Activated B cell treated with CpG ODN at 0.5 μM for 24 hours (primary cell): ENCODE results near the gene SMCO2. TPM values are rescaled to one million over a fixed set of nuclear protein-coding genes. Genes with fewer than 3 reads are reported as not detected.

ENCODE experiments used
- ATAC-seq: fragments of 200-7000 bp; cut with Tn5 transposase; one replicate; pipeline ENCODE4 v1.10.0; 2021; ENCODE audit warnings: low read depth, mild to moderate bottlenecking, moderate library complexity
- CTCF ChIA-PET: fragments of 350-600 bp; sonication (Branson Sonifier 250); formaldehyde crosslinking; loops from one replicate; lab custom pipeline; 2021; ENCODE audit warnings: antibody characterized with exemption; lab: Charles Lee
- POLR2A ChIA-PET: fragments of 350-600 bp; sonication (Branson Sonifier 250); formaldehyde crosslinking; loops from one replicate; lab custom pipeline; 2021; ENCODE audit warnings: antibody characterized with exemption; lab: Charles Lee
- DNase-seq: peaks from one replicate; pipeline ENCODE4 v3.0.0; 2022
- H3K27ac Mint-ChIP-seq: one replicate; pipeline ENCODE4 v1.8.0; 2020; ENCODE audit warnings: mixed read lengths
- H3K27me3 Mint-ChIP-seq: one replicate; pipeline ENCODE4 v1.8.0; 2021; ENCODE audit warnings: mixed read lengths
- H3K36me3 Mint-ChIP-seq: one replicate; pipeline ENCODE4 v1.8.0; 2021; ENCODE audit warnings: low read depth, mixed read lengths
- H3K4me1 Mint-ChIP-seq: one replicate; pipeline ENCODE4 v1.8.0; 2021; ENCODE audit warnings: mixed read lengths
- H3K4me3 Mint-ChIP-seq: one replicate; pipeline ENCODE4 v1.8.0; 2020; ENCODE audit warnings: mild to moderate bottlenecking, mixed read lengths
- H3K9me3 Mint-ChIP-seq: one replicate; pipeline ENCODE4 v1.8.0; 2020; ENCODE audit warnings: mixed read lengths
- intact Hi-C: fragments of 100-400 bp; cut with micrococcal nuclease; formaldehyde crosslinking; loops from one replicate; pipeline ENCODE4 v1.15.1; 2024
- total RNA-seq: library from RNA; stranded (reverse); gene quantifications from 2 replicates; pipeline ENCODE4 v1.2.3, GENCODE V29; 2022
- TF ChIP-seq, protein P1 (sequence below): fragments of 200-600 bp; IDR thresholded peaks from one replicate; pipeline ENCODE4 v1.8.0; 2022; ENCODE audit warnings: antibody characterized with exemption, mild to moderate bottlenecking

Gene SMCO2
- total RNA-seq, 1 donor from 2014 or later: not detected

DNA sequence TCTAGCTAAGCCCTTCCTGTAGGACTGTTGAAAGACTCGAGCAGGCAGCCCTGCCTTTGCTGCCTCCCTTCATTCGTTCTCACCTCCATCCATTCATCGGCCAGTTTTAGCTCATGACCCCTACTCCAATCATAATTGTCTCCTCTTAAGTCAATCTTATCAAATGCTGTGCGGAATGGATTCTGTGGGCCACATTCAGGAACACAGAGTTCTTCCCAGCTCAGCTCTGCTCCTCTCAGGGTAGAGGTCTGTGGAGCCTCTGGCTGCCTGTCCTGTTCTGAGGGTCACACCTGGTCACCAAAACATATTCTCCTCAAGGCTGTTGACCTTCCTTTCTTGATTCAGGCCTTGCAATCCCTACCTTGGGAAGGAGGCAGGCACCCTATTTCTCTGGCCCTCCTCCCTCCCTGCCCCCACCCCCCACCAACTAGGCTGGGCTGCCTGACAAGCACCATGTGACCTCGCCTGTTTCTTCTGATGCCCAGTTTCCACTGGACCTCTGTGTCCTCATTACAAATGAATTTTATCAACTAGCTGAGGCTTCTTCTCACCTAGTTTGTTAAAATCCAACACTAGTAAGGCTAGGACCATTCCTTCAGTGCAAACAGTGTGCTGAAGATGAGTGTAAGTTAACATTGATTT is 3.5 kb downstream of the SMCO2 start:
- POLR2A ChIA-PET: no interaction called here
- Mint-ChIP-seq H3K9me3 (peaks cover 7% of the 10 kb centered on the region), H3K4me1 (no peaks in the 10 kb centered on the region), H3K27ac (no peak overlapping the region), H3K4me3 (no peak overlapping the region), H3K27me3 (peaks cover 5% of the 10 kb centered on the region), H3K36me3 (no peaks in the 10 kb centered on the region)
- ATAC-seq (no peak), DNase-seq (no peak)
- CTCF ChIA-PET: no interaction called here
- intact Hi-C loops: no loop called here
- TF ChIP-seq, protein P1, sequence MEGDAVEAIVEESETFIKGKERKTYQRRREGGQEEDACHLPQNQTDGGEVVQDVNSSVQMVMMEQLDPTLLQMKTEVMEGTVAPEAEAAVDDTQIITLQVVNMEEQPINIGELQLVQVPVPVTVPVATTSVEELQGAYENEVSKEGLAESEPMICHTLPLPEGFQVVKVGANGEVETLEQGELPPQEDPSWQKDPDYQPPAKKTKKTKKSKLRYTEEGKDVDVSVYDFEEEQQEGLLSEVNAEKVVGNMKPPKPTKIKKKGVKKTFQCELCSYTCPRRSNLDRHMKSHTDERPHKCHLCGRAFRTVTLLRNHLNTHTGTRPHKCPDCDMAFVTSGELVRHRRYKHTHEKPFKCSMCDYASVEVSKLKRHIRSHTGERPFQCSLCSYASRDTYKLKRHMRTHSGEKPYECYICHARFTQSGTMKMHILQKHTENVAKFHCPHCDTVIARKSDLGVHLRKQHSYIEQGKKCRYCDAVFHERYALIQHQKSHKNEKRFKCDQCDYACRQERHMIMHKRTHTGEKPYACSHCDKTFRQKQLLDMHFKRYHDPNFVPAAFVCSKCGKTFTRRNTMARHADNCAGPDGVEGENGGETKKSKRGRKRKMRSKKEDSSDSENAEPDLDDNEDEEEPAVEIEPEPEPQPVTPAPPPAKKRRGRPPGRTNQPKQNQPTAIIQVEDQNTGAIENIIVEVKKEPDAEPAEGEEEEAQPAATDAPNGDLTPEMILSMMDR: no peak

DNA sequence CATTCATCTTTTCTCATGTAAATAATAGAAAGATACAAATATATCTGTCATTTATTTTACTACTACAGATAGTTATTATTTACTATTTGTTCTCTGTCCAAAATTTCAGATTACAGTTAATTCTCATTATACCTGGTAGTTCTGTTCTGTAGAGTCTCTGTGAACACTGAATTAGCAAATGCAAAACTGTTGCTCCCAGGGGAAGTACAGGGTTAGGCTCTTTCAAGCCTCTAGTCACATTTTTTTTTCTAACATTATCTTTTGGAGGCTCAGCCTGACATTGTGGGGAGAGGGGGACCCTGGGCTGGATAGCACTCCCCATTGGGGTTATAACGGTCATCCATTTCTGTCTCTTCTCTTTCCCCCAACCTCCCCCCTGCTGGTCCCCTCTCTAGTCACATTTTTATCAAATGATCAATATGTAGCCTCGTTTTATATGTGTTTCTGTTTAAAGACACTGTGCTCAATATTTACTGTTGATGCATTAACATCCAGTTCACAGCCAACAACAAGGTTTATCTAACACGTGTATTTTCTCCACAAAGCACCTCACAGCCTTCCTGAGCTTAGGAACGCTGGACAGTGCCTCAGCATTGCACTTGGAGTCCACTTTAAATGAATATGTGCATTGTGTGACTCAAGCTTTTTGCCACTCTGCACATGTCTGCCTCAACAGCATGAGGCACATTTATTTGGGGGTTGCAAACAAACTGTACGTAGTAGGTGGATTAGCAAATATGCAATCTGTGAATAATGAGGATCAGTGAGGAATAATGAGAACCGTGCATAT is 4.7 kb downstream of the SMCO2 start:
- DNase-seq (no peak), ATAC-seq (no peak)
- peaks cover 5% of the 10 kb centered on the region for H3K27me3 Mint-ChIP-seq
- no peak overlapping the region for H3K4me3 Mint-ChIP-seq
- H3K4me1 Mint-ChIP-seq: no peaks in the 10 kb centered on the region
- TF ChIP-seq, protein P1: no peak
- intact Hi-C loops: no loop called here
- ChIA-PET POLR2A (no interaction called here), CTCF (no interaction called here)
- no peaks in the 10 kb centered on the region for H3K36me3 Mint-ChIP-seq
- no peak overlapping the region for H3K27ac Mint-ChIP-seq
- peaks cover 4% of the 10 kb centered on the region for H3K9me3 Mint-ChIP-seq

DNA sequence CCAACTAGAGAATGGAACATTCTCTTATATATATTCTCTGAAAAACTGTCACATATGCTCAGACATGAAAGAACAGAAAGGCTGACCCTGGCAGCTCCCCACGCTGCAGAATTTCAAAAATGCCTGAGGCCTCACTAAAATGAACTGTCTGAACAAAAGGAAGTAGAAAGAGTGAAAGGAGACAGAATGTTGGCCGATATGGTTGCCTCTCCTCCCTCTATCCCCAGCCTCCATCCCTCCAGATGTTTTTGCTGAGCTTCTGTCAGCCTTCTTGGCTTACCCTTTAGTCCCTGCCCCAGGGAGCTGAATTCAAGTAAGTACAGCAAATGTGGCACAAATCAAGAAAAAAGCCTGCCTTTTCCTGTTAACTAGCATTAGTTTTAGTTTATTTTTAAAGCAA is 6.9 kb downstream of the SMCO2 start:
- Mint-ChIP-seq H3K9me3 (no peaks in the 10 kb centered on the region), H3K36me3 (no peaks in the 10 kb centered on the region), H3K27me3 (peaks cover 12% of the 10 kb centered on the region), H3K4me3 (no peak overlapping the region), H3K27ac (no peak overlapping the region), H3K4me1 (no peaks in the 10 kb centered on the region)
- ChIA-PET CTCF (no interaction called here), POLR2A (interaction anchor here (0.6 kb wide), 1 partner anchor 181 kb away, joined by 3 read pairs; no protein-coding TSS in a partner anchor)
- TF ChIP-seq, protein P1: no peak
- ATAC-seq (no peak), DNase-seq (no peak)
- intact Hi-C loops: no loop called here

DNA sequence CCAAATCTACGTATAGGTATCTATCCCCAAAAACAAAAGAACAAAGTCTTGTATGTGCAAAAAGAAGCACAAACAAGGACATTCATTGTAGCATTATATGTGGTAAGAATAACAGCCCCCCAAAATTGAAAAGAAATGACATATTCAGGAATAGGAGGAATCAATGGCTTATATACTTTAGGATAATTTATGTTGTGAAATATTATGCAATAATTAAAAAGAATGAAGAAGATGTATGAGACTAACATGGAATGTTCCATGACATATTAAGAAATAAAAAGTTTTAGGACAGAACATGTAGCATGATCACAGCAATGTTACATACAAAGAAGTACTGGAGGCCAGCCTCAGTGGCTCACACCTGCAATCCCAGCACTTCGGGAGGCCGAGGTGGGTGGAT is 9.1 kb downstream of the SMCO2 start:
- Mint-ChIP-seq H3K4me3 (no peak overlapping the region), H3K27ac (no peak overlapping the region), H3K27me3 (peaks cover 16% of the 10 kb centered on the region), H3K4me1 (peaks cover 5% of the 10 kb centered on the region), H3K9me3 (peaks cover 3% of the 10 kb centered on the region), H3K36me3 (no peaks in the 10 kb centered on the region)
- POLR2A ChIA-PET: no interaction called here
- ATAC-seq (no peak), DNase-seq (no peak)
- CTCF ChIA-PET: no interaction called here
- intact Hi-C loops: no loop called here
- TF ChIP-seq, protein P1: no peak

DNA sequence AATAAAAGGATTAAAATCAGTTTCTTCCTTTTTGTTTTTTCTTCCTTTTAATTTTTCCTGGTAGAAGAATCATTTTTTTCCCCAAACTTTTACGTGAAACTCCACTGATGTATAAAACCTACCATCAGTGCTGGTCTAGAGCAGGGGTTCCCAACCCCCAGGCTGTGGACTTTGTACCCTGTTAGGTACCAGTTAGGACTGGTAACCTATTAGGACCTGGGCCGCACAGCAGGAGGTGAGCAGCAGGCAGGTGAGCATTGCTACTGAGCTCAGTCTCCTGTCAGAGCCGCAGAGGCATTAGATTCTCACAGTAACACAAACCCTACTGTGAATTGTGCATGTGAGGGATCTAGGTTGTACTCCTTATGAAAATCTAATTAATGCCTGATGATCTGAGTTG is 10.1 kb downstream of the SMCO2 start:
- ChIA-PET CTCF (no interaction called here), POLR2A (no interaction called here)
- ATAC-seq: no peak
- intact Hi-C loops: no loop called here
- TF ChIP-seq, protein P1: no peak
- peaks cover 5% of the 10 kb centered on the region for H3K4me1 Mint-ChIP-seq
- H3K27ac Mint-ChIP-seq: no peak overlapping the region
- peaks cover 3% of the 10 kb centered on the region for H3K9me3 Mint-ChIP-seq
- no peak overlapping the region for H3K4me3 Mint-ChIP-seq
- peaks cover 16% of the 10 kb centered on the region for H3K27me3 Mint-ChIP-seq
- no peaks in the 10 kb centered on the region for H3K36me3 Mint-ChIP-seq
- no peak for DNase-seq
